GM12874 (cell line): ENCODE measurements around the gene TEX53.

Source experiments
- CTCF ChIP-seq: IDR thresholded peaks from 2 replicates; pipeline ENCODE4 v1.5.1; 2011; ENCODE audit warnings: low read depth, mild to moderate bottlenecking, control low read depth, low read length, moderate library complexity; ENCODE audit not compliant: insufficient read depth

The TEX53 gene

GRCh38 chr9:114634387-114634786 is 23.2 kb downstream of the TEX53 start:
- no peak for TF ChIP-seq CTCF

GRCh38 chr9:114633438-114634089 is 24.0 kb downstream of the TEX53 start:
- no peak for TF ChIP-seq CTCF

- no peak for TF ChIP-seq CTCF
These were observed 26.4 kb downstream of the TEX53 start for GRCh38 chr9:114631166-114631565.

GRCh38 chr9:114629563-114630090 is 28.0 kb downstream of the TEX53 start:
- TF ChIP-seq CTCF, result no peak

- TF ChIP-seq CTCF, result no peak
These were observed 30.1 kb downstream of the TEX53 start for GRCh38 chr9:114627553-114627952.

GRCh38 chr9:114626415-114627020 is 31.1 kb downstream of the TEX53 start:
- TF ChIP-seq CTCF, result no peak

GRCh38 chr9:114624677-114625076 is 32.9 kb downstream of the TEX53 start:
- TF ChIP-seq CTCF, result no peak
